NT2/D1 (cell line): ENCODE results near the gene CALR3.

Experiments
- SUZ12 ChIP-seq: IDR thresholded peaks from 2 replicates; pipeline ENCODE4 v1.6.1; 2011; ENCODE audit not compliant: insufficient read length, insufficient read depth; ENCODE audit errors: extremely low read depth
- YY1 ChIP-seq: IDR thresholded peaks from 2 replicates; pipeline ENCODE4 v1.6.1; 2011; ENCODE audit not compliant: insufficient read length, insufficient read depth
- ZNF274 ChIP-seq: IDR thresholded peaks from 2 replicates; pipeline ENCODE4 v1.6.1; 2011; ENCODE audit warnings: mild to moderate bottlenecking, low read depth, low read length

DNA sequence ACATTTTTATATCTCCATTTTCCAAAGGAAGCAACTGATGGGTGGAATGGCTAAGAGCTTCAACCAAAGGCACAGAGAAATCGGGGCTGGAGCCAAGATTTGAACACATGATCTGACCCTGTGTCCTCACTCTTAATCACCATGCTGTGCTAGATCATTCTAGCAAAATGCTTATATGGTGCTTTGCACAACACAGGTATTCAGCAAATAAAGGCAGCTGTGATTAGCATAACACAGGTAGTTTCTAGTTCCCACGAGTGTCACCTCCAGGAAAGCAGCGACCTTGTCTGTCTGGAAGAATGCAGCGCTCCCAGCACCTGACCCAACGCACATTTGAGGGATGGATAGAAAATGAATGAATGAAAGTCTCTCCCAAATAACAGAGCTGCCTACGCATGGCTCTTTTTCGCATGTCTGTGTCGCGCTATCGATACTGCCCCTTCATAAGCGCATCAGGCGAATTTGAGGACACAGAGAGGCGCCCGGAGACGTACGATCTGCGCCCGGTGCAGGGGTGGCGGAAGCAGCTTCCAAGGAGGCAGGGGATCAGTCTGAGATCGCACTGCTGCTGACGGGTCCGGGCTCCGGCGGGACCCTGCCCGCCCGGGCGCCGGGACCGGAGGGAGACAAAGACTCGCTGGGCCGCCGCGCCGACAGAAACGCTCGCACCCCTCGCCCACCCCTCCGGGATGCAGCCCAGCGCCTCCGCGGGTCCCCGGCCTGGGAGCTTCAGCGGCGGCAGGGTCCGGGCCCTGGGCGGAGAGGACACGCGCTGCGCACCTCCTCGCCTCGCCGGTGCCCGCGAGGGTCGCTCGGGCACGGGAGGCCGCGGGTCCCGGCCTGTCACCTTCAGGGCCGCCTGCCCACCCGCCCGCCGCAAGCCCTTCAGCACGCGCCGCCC lies 24.8 kb downstream of the CALR3 start:
- TF ChIP-seq SUZ12: no peak
- no peak for TF ChIP-seq YY1
- no peak for TF ChIP-seq ZNF274
